Lower leg skin (tissue), 3 donors: ENCODE results near the gene ZMYM1.

ENCODE experiments used
- POLR2A ChIP-seq, 2 donors: fragments of 450-650 bp; IDR thresholded peaks; one replicate each; pipeline ENCODE4 v1.6.1; 2016 to 2017; ENCODE audit warnings: antibody characterized with exemption in 2 of 2, mild to moderate bottlenecking in 1 of 2, moderate library complexity in 1 of 2
- TF ChIP-seq, protein P1 (sequence below), 3 donors: fragments of 450-650 bp; IDR thresholded peaks; one replicate each; pipeline ENCODE4 v1.5.1; 2016; ENCODE audit warnings: antibody characterized with exemption in 3 of 3, mild to moderate bottlenecking in 3 of 3, moderate library complexity in 2 of 3

DNA sequence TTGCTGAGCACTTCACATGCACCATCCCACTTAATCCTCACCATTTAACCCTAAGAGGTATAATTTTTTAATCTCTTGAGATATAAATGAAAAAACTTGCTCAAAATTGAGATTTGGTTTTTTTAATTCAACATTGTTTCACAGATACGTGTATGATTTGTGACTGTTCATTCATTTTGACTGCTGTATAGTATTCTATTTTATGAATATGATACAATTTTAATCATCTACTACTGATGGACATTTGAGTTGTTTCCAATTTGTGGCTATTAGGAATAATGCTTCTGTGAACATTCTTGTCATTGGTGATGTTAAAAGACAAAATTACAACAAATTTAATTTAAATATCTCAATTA, 46.8 kb upstream of the ZMYM1 start:
- TF ChIP-seq, protein P1, sequence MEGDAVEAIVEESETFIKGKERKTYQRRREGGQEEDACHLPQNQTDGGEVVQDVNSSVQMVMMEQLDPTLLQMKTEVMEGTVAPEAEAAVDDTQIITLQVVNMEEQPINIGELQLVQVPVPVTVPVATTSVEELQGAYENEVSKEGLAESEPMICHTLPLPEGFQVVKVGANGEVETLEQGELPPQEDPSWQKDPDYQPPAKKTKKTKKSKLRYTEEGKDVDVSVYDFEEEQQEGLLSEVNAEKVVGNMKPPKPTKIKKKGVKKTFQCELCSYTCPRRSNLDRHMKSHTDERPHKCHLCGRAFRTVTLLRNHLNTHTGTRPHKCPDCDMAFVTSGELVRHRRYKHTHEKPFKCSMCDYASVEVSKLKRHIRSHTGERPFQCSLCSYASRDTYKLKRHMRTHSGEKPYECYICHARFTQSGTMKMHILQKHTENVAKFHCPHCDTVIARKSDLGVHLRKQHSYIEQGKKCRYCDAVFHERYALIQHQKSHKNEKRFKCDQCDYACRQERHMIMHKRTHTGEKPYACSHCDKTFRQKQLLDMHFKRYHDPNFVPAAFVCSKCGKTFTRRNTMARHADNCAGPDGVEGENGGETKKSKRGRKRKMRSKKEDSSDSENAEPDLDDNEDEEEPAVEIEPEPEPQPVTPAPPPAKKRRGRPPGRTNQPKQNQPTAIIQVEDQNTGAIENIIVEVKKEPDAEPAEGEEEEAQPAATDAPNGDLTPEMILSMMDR (IDR thresholded peaks at IDR 0.05): no peak
- no peak for TF ChIP-seq POLR2A (IDR thresholded peaks at IDR 0.05)
